Activated T-cell treated with anti-CD3 and anti-CD28 coated beads, Interleukin-2, amount 50 U/mL, for 24 hours (primary cell): ENCODE measurements around the gene VAMP4.

Source experiments
- DNase-seq: peaks from one replicate; pipeline ENCODE4 v3.0.0-alpha.2; 2020
- H3K27ac Mint-ChIP-seq: 2 replicates; pipeline ENCODE4 v1.8.0; 2020; ENCODE audit warnings: mild to moderate bottlenecking, mixed read lengths
- H3K27me3 Mint-ChIP-seq: 2 replicates; pipeline ENCODE4 v1.8.0; 2020; ENCODE audit warnings: mixed read lengths
- H3K36me3 Mint-ChIP-seq: 2 replicates; pipeline ENCODE4 v1.8.0; 2020; ENCODE audit warnings: low read depth, mixed read lengths
- H3K4me1 Mint-ChIP-seq: 2 replicates; pipeline ENCODE4 v1.8.0; 2020; ENCODE audit warnings: low read depth, mixed read lengths
- H3K4me3 Mint-ChIP-seq: 2 replicates; pipeline ENCODE4 v1.8.0; 2020; ENCODE audit warnings: mild to moderate bottlenecking, moderate library complexity, mixed read lengths
- H3K9me3 Mint-ChIP-seq: 2 replicates; pipeline ENCODE4 v1.8.0; 2020; ENCODE audit warnings: mixed read lengths

Gene VAMP4

DNA sequence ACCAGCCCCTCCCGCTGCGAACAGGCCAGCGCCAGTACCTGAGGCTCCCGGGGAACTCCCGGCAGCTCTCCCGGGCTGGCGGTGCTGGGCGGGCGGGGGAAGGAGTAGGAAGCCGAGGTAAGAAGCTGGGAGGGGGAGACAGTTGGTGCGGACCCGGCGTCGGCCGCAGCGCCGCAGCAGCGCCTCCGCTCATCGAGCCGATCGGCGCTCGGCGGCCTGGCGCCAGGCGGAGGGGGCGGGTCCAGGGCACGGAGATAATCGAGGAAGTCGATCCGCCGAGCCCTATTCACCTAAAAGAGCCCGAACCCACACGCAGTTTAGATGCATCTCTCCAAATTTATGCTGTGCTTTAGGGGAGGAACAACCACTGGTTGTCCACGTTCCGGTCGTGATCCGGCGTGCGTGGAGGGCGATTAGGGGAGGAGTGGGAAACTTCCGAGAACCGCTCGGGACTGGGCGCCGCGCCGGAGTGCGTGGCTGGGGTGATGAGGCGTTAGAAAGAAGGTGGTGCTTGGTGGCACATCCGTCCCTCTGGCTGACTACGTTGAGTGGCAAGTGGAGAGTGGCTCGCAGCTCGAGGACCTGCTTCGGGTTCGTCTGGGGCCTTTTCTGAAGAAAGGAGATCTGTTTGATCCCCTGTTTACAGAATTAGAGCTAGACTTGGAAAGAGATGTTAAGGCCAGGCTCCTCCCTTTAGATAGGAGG lies at the start of gene VAMP4:
Gene VAMP4 (minus strand): TSS at position 194 of the 705 bp plus-strand sequence. CDS start 3,651 bp downstream, outside the sequence.
- DNase-seq: peak; percentile 92
- no peaks in the 10 kb centered on the region for H3K27me3 Mint-ChIP-seq
- H3K27ac Mint-ChIP-seq: peak within 1 kb of the TSS; percentile 100
- peaks cover 57% of the 10 kb centered on the region for H3K4me1 Mint-ChIP-seq
- H3K36me3 Mint-ChIP-seq: peaks cover 27% of the 10 kb centered on the region
- H3K9me3 Mint-ChIP-seq: no peaks in the 10 kb centered on the region
- peak within 1 kb of the TSS; percentile 98 for H3K4me3 Mint-ChIP-seq

- Mint-ChIP-seq H3K27ac (peak overlapping the region; percentile 55), H3K9me3 (peaks cover 2% of the 10 kb centered on the region), H3K27me3 (no peaks in the 10 kb centered on the region), H3K4me1 (peaks cover 78% of the 10 kb centered on the region), H3K36me3 (peaks cover 99% of the 10 kb centered on the region), H3K4me3 (no peak overlapping the region)
- no peak for DNase-seq
Observed at GRCh38 chr1:171790318-171790717, 48.5 kb upstream of the VAMP4 start.

DNA sequence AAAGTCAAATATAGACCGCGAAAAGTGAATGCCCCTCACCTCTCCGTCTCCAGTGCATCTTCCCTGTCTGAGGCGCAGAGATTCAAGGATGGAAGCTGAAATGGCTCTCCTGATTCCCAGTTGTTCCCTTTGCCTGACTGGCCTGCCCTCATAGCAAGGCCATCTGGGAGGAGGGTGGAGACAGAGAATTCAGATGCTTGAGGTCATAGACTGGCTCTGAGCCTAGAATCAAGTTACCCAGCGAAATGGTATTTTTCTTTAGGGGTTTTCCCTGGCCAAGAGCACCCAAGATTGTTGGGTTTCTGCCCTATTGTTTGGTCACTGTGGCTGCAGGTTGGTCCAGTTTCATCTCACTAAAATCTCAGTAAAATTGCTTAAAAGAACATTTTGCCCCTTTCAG lies 46.8 kb upstream of the VAMP4 start:
- no peaks in the 10 kb centered on the region for H3K9me3 Mint-ChIP-seq
- H3K27ac Mint-ChIP-seq: peak overlapping the region; percentile 79
- no peak for DNase-seq
- H3K4me3 Mint-ChIP-seq: no peak overlapping the region
- no peaks in the 10 kb centered on the region for H3K27me3 Mint-ChIP-seq
- H3K4me1 Mint-ChIP-seq: peaks cover 79% of the 10 kb centered on the region
- peaks cover 99% of the 10 kb centered on the region for H3K36me3 Mint-ChIP-seq

- no peak for DNase-seq
- Mint-ChIP-seq H3K36me3 (peaks cover 99% of the 10 kb centered on the region), H3K4me3 (no peak overlapping the region), H3K27ac (peak overlapping the region; percentile 85), H3K27me3 (no peaks in the 10 kb centered on the region), H3K4me1 (peaks cover 79% of the 10 kb centered on the region), H3K9me3 (no peaks in the 10 kb centered on the region)
Observed at GRCh38 chr1:171787686-171788480, 46.0 kb upstream of the VAMP4 start.

DNA sequence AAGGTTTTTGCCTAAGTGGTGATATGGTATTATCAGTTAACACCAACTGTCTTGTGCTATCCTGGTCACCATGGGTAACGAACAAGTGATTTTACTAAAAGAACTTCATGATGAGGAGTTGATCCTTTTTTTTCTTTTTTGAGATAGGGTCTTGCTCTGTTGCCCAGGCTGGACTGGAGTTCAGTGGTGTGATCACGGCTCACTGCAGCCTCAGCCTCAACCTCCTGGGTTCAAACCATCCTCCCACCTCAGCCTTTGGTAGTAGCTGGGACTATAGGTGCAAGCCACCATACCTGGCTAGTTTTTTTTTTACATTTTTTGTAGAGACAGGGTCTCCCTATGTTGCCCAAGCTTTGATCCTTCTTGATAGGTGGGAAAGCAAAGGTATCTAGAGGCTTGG lies 44.7 kb upstream of the VAMP4 start:
- no peak for DNase-seq
- no peak overlapping the region for H3K4me3 Mint-ChIP-seq
- peaks cover 99% of the 10 kb centered on the region for H3K36me3 Mint-ChIP-seq
- H3K27ac Mint-ChIP-seq: peak overlapping the region; percentile 85
- H3K9me3 Mint-ChIP-seq: no peaks in the 10 kb centered on the region
- H3K4me1 Mint-ChIP-seq: peaks cover 72% of the 10 kb centered on the region
- no peaks in the 10 kb centered on the region for H3K27me3 Mint-ChIP-seq

- peaks cover 93% of the 10 kb centered on the region for H3K36me3 Mint-ChIP-seq
- peaks cover 77% of the 10 kb centered on the region for H3K4me1 Mint-ChIP-seq
- H3K4me3 Mint-ChIP-seq: no peak overlapping the region
- no peaks in the 10 kb centered on the region for H3K27me3 Mint-ChIP-seq
- no peak for DNase-seq
- H3K9me3 Mint-ChIP-seq: no peaks in the 10 kb centered on the region
- peak overlapping the region; percentile 63 for H3K27ac Mint-ChIP-seq
Observed at GRCh38 chr1:171785766-171786165, 43.9 kb upstream of the VAMP4 start.

DNA sequence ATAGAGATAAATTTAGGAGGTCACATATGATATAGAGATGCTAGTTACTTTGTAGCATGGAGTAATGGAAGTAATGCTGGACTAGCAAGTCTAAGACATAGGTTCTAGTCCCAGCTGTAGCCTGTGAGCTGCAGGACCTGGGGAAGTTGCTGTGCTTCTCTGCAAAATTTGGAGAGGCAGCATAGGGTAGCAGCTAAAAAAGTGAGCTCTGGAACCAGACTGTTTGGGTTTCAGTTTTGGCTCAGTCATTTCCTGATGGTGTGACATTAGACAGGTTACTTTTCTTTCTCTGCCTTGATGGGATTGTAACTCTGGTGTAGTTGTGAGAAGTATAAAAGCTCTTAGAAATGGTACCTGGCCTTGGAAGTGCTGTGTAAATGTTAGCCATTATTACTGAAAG lies 42.9 kb upstream of the VAMP4 start:
- H3K27ac Mint-ChIP-seq: peak overlapping the region; percentile 63
- peaks cover 83% of the 10 kb centered on the region for H3K36me3 Mint-ChIP-seq

DNA sequence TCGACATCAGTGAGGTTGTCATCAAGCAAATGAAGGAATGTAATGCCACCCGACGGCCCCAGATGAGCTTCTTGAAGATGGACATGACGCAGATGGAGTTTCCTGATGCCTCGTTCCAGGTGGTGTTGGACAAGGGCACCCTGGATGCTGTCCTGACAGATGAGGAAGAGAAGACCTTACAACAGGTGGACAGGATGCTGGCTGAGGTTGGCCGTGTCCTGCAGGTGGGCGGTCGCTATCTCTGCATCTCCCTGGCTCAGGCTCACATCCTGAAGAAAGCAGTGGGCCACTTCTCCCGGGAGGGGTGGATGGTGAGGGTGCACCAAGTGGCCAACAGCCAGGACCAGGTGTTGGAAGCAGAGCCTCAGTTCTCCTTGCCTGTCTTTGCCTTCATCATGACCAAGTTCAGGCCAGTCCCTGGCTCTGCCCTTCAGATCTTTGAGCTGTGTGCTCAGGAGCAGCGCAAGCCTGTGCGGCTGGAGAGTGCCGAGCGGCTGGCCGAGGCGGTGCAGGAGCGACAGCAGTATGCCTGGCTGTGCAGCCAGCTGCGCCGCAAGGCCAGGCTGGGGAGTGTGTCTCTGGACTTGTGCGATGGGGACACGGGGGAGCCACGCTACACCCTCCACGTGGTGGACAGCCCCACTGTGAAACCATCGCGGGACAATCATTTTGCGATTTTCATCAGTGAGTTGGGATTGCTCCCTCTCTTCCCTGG lies 42.1 kb upstream of the VAMP4 start:
- Mint-ChIP-seq H3K36me3 (peaks cover 75% of the 10 kb centered on the region), H3K27me3 (no peaks in the 10 kb centered on the region), H3K4me1 (peaks cover 76% of the 10 kb centered on the region), H3K27ac (peak overlapping the region; percentile 64), H3K4me3 (peak overlapping the region; percentile 95), H3K9me3 (no peaks in the 10 kb centered on the region)
- no peak for DNase-seq

More for the DNA sequence above, 42.9 kb upstream of the VAMP4 start:
- no peak for DNase-seq
- Mint-ChIP-seq H3K4me3 (peak overlapping the region; percentile 95), H3K9me3 (no peaks in the 10 kb centered on the region), H3K4me1 (peaks cover 79% of the 10 kb centered on the region), H3K27me3 (no peaks in the 10 kb centered on the region)

DNA sequence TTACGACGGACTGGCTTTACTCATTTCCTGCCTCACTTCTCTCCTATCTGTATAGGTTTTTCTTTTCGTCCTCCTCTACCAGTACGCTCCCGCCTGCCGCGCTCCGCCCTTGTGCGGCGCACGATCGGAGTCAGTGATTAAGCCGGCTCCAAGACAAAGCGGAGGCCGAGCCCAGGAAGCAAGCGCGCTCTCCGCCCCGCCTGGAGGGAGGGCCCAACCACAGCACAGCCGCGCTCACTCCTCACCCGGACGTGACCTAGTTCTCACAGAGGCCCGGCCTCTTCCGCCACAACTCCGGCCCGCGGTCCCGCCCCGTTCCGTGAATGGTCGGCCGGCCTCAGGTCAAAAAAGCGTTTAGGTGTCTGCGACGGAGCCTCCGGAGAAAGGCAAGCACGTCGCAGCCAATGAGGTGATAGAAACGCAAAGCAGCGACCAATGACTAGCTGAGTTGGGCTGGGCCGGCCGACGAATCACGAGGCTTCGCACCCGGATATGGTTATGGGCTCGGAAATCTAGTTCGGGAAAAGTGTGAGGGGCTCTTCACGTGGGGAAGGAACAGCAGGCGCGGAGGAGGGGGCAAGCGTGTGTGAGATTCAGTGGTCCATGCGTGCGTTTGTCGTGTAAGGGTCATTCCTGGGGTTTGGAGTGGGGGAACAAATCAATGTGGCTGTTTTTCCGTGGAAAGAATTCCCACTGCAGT lies 39.5 kb upstream of the VAMP4 start, which contains the start of gene METTL13:
Gene METTL13 (plus strand): TSS at position 485 of the 700 bp plus-strand sequence. CDS start 308 bp downstream, outside the sequence.
- Mint-ChIP-seq H3K27me3 (no peaks in the 10 kb centered on the region), H3K27ac (peak within 1 kb of the TSS; percentile 98), H3K36me3 (peaks cover 50% of the 10 kb centered on the region), H3K4me1 (peaks cover 52% of the 10 kb centered on the region), H3K4me3 (peak within 1 kb of the TSS; percentile 95), H3K9me3 (no peaks in the 10 kb centered on the region)
- DNase-seq: peak; percentile 98

DNA sequence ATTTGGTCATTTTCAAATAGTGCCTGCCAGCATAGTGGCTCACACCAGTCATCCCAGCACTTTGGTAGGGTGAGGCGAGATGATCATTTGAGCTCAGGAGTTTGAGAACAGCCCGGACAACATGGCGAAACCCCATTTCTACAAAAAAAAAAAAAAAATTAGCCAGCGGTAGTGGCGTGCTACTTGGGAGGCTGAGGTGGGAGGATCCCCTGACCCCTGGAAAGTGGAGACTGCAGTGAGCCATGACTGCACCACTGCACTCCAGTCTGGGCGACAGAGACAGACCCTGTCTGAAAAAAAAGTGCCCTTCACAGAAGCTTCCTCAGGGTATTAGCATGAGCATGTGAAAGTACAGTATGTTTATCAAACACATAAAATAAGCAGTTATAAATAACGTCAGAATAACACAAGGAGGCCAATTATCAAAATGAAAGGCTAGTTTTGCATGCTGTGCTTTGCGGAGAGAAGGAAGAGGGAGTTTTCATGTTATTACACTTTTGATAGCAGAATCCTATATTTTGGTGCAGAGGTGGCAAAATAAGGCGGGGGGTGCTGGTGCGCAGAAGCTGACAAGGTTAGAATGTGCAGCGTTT lies 38.8 kb upstream of the VAMP4 start:
- peak overlapping the region; percentile 98 for H3K27ac Mint-ChIP-seq
- H3K4me1 Mint-ChIP-seq: peaks cover 45% of the 10 kb centered on the region
- peak overlapping the region; percentile 95 for H3K4me3 Mint-ChIP-seq
- no peaks in the 10 kb centered on the region for H3K9me3 Mint-ChIP-seq
- no peak for DNase-seq
- H3K27me3 Mint-ChIP-seq: no peaks in the 10 kb centered on the region
- H3K36me3 Mint-ChIP-seq: peaks cover 43% of the 10 kb centered on the region

DNA sequence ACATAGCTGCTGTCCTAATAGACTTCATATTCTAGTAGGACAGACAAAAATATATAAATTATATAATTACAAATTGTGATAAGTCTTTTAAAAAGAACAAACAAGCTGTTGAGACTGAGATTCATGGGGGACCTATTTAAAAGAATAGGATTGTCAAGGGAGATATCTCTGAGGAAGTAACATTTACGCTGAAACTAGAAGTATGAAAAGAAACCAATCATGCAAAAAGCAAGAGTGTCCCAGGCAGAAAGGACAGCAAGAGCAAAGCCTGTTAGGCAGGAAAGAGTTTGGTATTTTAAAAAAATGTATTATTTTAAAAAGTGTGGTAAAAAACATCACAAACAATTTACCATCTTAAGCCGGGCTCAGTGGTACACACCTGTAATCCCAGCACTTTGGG lies 30.4 kb upstream of the VAMP4 start:
- H3K36me3 Mint-ChIP-seq: no peaks in the 10 kb centered on the region
- H3K27me3 Mint-ChIP-seq: peaks cover 11% of the 10 kb centered on the region
- no peaks in the 10 kb centered on the region for H3K9me3 Mint-ChIP-seq
- H3K4me3 Mint-ChIP-seq: no peak overlapping the region
- DNase-seq: no peak
- H3K4me1 Mint-ChIP-seq: no peaks in the 10 kb centered on the region
- H3K27ac Mint-ChIP-seq: no peak overlapping the region

GRCh38 chr1:171769754-171770153 lies 27.9 kb upstream of the VAMP4 start:
- Mint-ChIP-seq H3K27ac (no peak overlapping the region), H3K36me3 (no peaks in the 10 kb centered on the region), H3K27me3 (peaks cover 11% of the 10 kb centered on the region), H3K9me3 (no peaks in the 10 kb centered on the region), H3K4me3 (no peak overlapping the region), H3K4me1 (no peaks in the 10 kb centered on the region)
- DNase-seq: no peak

DNA sequence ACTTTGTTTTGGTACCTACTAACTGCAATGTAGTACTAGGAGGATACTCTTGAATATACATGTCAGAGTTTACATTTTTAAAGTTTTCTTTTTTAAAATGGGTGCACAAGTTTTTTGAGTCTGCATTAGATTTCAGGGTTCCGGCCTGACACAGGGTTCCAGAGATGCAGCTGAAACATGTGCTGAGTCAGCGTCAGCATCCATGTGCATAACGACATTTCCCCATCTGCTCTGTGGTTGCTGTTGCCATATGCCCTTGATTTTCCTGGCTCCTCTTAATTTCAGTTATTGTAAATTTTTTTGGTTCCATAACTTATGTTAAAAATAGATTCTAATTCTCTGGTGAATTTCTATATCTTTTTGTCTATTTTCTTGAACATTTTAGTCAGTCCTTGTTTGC lies 27.3 kb upstream of the VAMP4 start:
- DNase-seq: no peak
- Mint-ChIP-seq H3K9me3 (no peaks in the 10 kb centered on the region), H3K27ac (no peak overlapping the region), H3K4me1 (no peaks in the 10 kb centered on the region), H3K36me3 (no peaks in the 10 kb centered on the region), H3K27me3 (peaks cover 11% of the 10 kb centered on the region), H3K4me3 (no peak overlapping the region)

DNA sequence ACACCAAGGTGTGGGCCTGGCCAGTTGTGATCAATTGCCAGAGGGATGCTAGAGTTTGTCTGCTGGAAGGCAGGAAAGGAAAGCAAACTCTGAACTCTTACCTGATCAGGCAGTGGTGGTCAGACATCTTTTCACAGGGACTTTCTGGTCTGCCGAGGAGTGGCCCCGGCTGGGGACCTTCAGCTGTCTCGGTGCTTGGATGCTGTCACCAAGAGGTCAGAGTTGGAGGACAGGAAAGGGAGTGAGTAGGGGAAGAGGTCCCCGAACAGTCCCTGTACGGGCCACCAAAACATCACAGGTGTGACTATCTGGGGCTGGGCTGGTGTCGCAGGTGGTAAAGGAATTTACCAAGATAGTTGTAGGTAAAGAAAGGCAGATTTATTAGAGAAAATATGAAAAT lies 21.9 kb upstream of the VAMP4 start:
- Mint-ChIP-seq H3K4me3 (no peak overlapping the region), H3K36me3 (no peaks in the 10 kb centered on the region), H3K4me1 (no peaks in the 10 kb centered on the region), H3K27ac (no peak overlapping the region), H3K9me3 (no peaks in the 10 kb centered on the region), H3K27me3 (peaks cover 4% of the 10 kb centered on the region)
- DNase-seq: no peak
